ENCODE data around the gene MRC1.
A peak's percentile ranks its signal among the peaks of the same experiment; 100 is the strongest.

MRC1 gene

DNA sequence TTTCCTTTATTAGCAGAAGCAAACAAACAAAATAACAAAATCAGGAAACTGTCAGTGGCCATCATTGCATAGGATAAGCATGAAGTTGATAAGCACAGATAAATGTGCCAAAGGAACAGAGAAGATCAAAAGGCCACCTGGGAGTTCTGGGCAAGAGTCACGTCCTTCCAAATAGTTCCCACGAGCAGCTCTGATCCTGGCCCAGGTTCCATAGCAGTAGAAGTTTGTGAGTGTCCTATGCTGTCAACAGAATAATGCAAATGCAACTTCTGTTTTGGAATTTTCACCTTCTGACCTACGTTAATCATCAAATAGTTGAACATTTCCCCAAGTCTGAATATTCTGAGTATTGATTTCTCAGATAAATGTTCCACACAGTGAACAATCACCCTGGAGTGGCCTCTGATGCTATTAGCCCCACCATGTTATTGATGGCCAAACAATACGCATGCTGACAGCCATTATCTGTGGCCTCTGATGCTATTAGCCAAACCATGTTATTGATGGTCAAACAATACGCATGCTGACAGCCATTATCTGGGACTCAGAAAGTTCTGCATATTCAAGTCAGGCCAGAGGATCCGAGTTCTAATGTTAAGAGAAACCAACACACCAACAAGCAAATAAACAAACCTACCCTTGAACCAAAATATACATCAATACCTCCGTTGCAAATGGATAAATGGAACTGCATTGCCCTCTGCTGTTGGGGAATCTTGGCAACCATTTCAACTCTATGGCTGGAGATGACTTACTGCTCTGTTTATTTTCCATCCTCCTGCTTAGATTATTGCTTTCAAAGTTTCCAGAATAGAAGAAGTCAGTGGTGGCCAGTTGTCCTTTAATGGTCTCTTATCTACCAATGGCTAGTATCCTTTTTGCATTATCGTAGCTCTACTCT lies 63.3 kb downstream of the MRC1 start:
- in situ Hi-C loops (cut with HindIII; ENCODE audit: low pct_ligation_motif_present, low sequenced_read_pairs) = no loop called here
- TF ChIP-seq, protein P1, sequence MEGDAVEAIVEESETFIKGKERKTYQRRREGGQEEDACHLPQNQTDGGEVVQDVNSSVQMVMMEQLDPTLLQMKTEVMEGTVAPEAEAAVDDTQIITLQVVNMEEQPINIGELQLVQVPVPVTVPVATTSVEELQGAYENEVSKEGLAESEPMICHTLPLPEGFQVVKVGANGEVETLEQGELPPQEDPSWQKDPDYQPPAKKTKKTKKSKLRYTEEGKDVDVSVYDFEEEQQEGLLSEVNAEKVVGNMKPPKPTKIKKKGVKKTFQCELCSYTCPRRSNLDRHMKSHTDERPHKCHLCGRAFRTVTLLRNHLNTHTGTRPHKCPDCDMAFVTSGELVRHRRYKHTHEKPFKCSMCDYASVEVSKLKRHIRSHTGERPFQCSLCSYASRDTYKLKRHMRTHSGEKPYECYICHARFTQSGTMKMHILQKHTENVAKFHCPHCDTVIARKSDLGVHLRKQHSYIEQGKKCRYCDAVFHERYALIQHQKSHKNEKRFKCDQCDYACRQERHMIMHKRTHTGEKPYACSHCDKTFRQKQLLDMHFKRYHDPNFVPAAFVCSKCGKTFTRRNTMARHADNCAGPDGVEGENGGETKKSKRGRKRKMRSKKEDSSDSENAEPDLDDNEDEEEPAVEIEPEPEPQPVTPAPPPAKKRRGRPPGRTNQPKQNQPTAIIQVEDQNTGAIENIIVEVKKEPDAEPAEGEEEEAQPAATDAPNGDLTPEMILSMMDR (IDR thresholded peaks at IDR 0.05; ENCODE audit: low read depth, low read length, missing control alignments) = peak; percentile 50
- H3K27ac ChIP-seq = no peak overlapping the region

DNA sequence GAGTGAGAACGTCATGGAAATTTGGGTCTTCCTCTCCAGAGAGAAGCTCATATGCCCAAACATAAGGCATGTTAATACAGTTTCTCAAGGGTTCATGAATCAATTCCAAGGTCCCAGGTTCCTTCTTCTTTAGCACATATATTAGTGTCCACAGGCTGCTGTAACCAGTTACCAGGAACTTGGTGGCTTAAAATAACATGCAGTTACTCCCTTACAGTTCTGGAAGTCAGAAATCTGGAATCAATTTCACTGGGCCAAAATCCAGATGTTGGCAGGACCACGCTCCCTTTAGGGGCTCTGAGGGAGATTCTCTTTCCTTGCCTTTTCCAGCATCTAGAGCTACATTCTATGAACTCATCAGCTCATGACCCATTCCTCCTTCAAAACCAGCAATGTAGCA lies 64.8 kb downstream of the MRC1 start:
- H3K27me3 ChIP-seq (replicated peaks) = no peaks in the 10 kb centered on the region
- no peak for DNase-seq
- H3K36me3 ChIP-seq (replicated peaks) = no peaks in the 10 kb centered on the region
- H3K4me3 ChIP-seq (ENCODE audit: low read depth, low read length) = no peak overlapping the region
- in situ Hi-C loops (cut with HindIII; ENCODE audit: low pct_ligation_motif_present, low sequenced_read_pairs) = no loop called here
- TF ChIP-seq, protein P1 (IDR thresholded peaks at IDR 0.05; ENCODE audit: low read depth, low read length, missing control alignments) = no peak
- no peak overlapping the region for H3K27ac ChIP-seq

More for the DNA sequence above, 63.3 kb downstream of the MRC1 start:
- DNase-seq = peak; percentile 6
- Histone ChIP-seq H3K4me3 (ENCODE audit: low read depth, low read length) (no peak overlapping the region), H3K36me3 (replicated peaks) (no peaks in the 10 kb centered on the region), H3K27me3 (replicated peaks) (no peaks in the 10 kb centered on the region)

DNA sequence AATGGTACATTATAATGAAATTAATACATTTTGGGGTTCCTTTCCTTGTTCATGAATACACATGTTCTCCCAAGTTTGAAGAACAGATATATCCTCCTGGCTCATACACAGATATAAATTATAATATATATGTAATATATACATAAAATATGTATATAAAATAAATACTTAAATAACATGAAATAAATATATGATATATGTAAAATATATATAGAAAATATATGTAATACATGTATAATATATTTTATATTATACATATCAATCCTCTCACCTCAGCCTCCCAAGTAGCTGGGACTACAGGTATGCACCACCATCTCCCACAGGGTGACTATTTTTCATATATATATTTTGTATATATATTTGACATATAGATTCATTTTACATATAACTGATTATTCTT lies 68.0 kb downstream of the MRC1 start:
- DNase-seq = no peak
- no peak overlapping the region for H3K4me3 ChIP-seq (ENCODE audit: low read depth, low read length)
- no peaks in the 10 kb centered on the region for H3K27me3 ChIP-seq (replicated peaks)
- in situ Hi-C loops (cut with HindIII; ENCODE audit: low pct_ligation_motif_present, low sequenced_read_pairs) = no loop called here
- H3K36me3 ChIP-seq (replicated peaks) = no peaks in the 10 kb centered on the region
- no peak overlapping the region for H3K27ac ChIP-seq
- TF ChIP-seq, protein P1 (IDR thresholded peaks at IDR 0.05; ENCODE audit: low read depth, low read length, missing control alignments) = no peak

DNA sequence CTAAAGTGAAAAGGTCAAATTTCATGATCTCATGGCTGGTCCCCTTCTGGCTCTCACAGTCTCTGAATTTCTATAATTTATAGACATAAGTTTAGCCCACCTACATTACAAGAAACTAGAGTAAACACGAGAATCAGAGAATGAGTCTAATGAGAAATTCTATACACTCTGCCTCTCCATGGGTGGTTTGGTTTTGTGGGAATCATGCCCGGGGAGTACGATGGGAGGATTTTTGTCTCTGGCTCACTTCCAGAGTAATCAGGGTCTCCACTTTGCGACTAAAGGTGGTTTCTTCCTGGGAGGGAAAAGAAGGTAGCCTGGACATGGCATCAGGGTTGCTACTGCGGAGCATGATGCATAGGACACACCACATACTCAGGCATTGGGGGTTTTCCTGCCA lies 69.7 kb downstream of the MRC1 start:
- in situ Hi-C loops (cut with HindIII; ENCODE audit: low pct_ligation_motif_present, low sequenced_read_pairs) = no loop called here
- no peak for DNase-seq
- H3K27me3 ChIP-seq (replicated peaks) = no peaks in the 10 kb centered on the region
- H3K4me3 ChIP-seq (ENCODE audit: low read depth, low read length) = no peak overlapping the region
- TF ChIP-seq, protein P1 (IDR thresholded peaks at IDR 0.05; ENCODE audit: low read depth, low read length, missing control alignments) = no peak
- no peak overlapping the region for H3K27ac ChIP-seq
- no peaks in the 10 kb centered on the region for H3K36me3 ChIP-seq (replicated peaks)

DNA sequence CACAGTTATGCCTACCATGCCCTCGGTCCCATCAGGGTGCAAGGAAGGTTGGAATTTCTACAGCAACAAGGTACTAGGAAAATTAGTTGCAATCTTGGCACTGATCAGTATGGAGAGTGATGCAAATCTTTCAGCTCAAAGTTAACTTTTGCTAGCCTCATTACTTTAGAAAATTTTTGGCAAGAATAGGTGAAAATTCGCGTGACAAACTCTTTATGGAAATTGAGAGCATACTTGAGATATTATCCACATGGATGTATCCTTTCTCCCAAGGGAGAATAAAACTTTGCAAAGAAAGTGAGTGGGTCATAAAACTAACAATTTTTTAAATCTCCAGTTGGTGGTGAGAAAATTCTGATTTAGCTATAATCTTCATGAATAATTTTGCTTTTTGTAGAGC lies 71.5 kb downstream of the MRC1 start:
- Histone ChIP-seq H3K4me3 (ENCODE audit: low read depth, low read length) (no peak overlapping the region), H3K36me3 (replicated peaks) (no peaks in the 10 kb centered on the region), H3K27me3 (replicated peaks) (no peaks in the 10 kb centered on the region), H3K27ac (no peak overlapping the region)
- no peak for DNase-seq
- in situ Hi-C loops (cut with HindIII; ENCODE audit: low pct_ligation_motif_present, low sequenced_read_pairs) = no loop called here
- TF ChIP-seq, protein P1 (IDR thresholded peaks at IDR 0.05; ENCODE audit: low read depth, low read length, missing control alignments) = no peak
